ENCODE results near the gene COMMD4.
"Not testable (repeated sequence)": the region's sequence is repeated elsewhere in the genome, so short reads cannot be mapped to it uniquely, and the experiment has no call there.

COMMD4 gene

DNA sequence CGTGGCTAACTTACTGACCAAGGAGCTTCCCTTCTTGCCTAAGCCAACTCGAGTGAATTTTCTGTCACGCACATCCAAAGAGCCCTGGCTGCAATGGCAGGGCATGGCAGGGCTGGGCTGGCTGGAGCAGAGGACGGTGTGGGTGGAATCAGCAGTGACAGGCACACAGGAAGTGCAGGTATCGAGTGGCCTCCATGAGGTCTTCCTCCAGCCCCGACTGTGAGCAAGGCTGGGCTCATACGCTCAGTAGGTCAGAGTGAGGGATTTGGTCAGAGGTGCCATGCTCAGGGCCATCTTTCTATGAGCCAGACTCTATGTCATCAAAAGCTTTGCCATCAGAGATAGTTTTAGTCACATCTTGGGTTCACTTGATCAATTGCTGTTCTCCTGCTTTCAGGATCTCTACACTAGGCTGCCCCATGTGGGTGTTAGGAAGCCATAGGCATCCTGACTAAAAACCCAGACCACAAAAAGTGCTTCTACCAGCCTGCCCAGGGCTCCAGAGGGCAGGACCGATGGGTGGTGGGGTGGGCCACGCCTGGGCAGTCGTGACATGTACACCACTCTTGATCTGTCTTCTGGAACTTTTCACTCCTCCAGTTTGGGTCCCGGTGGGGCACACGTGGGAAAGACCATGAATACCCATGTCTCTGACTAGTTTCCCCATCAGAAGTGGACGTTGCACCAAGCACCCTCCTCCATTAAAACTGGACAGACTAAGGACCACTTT, 22.6 kb upstream of the COMMD4 start:
- H3K27ac ChIP-seq (ENCODE audit: low read length): no peak overlapping the region
- no peak overlapping the region for H3K9ac ChIP-seq (ENCODE audit: low read length)
- H3K27me3 ChIP-seq (ENCODE audit: control insufficient read depth, insufficient read depth, low read length): peaks cover 6% of the 10 kb centered on the region
- no peaks in the 10 kb centered on the region for H3K36me3 ChIP-seq (ENCODE audit: control insufficient read depth, low read depth, low read length)
- H3K4me3 ChIP-seq (ENCODE audit: low read length): no peak overlapping the region
- H3K9me3 ChIP-seq (ENCODE audit: control insufficient read depth, low read depth, low read length): no peaks in the 10 kb centered on the region
- no peaks in the 10 kb centered on the region for H3K4me1 ChIP-seq (ENCODE audit: control insufficient read depth, low read depth, low read length)

DNA sequence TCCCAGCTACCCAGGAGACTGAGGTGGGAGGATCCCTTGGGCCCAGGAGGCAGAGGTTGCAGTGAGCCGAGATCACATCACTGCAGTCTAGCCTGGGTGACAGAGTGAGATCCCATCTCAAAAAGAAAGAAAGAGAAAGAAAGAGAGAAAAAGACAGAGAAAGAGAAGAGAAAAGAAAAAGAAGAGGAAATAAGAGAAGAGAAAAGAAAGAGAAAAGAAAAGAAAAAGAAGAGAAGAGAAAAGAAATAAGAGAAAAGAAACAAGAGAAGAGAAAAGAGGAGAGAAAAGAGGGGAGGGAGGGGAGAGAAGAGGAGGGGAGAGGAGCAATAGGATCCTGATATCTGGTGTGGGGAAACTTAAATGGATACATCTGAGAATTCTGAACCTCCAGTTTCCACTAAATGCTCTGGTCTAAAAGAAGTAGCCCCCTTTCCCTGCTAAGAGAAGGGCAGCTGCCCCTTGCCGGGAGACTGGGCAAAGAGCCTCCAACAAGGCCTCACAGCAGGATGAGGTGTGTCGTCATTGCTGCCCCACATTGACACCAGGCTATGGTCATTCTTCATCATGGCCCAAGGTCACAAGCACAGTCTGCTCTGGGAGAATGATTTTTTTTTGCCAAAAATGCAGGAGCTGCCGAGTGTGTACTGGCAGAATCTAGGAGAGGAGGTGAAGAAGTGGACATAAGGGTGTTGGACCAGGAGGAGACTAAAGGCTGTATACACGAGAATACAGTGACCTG, 21.1 kb upstream of the COMMD4 start:
- Histone ChIP-seq H3K4me1 (ENCODE audit: control insufficient read depth, low read depth, low read length) (no peaks in the 10 kb centered on the region), H3K27ac (ENCODE audit: low read length) (no peak overlapping the region), H3K9me3 (ENCODE audit: control insufficient read depth, low read depth, low read length) (no peaks in the 10 kb centered on the region), H3K9ac (ENCODE audit: low read length) (no peak overlapping the region), H3K36me3 (ENCODE audit: control insufficient read depth, low read depth, low read length) (no peaks in the 10 kb centered on the region), H3K4me3 (ENCODE audit: low read length) (no peak overlapping the region), H3K27me3 (ENCODE audit: control insufficient read depth, insufficient read depth, low read length) (no peaks in the 10 kb centered on the region)

DNA sequence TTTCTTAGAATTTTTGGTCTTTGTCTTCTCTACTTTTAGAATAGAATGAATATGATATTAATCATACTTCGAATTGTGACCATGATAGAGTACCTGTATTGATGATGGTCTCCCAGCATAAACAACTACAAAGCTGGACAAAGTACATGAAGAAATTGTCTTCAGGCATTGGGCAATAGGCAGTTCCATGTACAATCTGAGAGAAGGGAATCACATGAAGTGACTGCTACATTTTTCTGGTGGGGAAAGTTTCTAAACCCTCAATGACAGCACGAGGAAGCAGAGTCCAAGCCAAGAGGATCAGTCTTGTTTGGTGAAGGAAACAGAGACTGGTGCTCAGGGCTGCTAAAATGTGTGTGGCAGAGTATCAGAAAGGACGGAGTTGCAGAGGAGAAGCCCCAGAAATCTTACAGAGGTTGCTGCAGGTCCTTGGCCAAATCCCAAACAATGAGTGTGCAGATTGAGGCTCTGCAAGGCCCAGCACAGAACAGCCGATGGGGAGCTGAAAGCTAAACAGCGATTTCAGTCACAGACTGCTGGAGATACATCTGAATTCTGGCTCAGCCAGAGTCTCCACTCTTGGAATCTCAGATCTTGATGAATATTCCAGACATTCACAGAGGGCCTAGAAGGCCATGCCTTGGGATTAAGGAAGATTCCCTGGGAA, 16.5 kb upstream of the COMMD4 start:
- H3K4me1 ChIP-seq (ENCODE audit: control insufficient read depth, low read depth, low read length); H3K27ac ChIP-seq (ENCODE audit: low read length); H3K9me3 ChIP-seq (ENCODE audit: control insufficient read depth, low read depth, low read length); H3K4me3 ChIP-seq (ENCODE audit: low read length); H3K9ac ChIP-seq (ENCODE audit: low read length); H3K27me3 ChIP-seq (ENCODE audit: control insufficient read depth, insufficient read depth, low read length); H3K36me3 ChIP-seq (ENCODE audit: control insufficient read depth, low read depth, low read length): not testable (repeated sequence)

DNA sequence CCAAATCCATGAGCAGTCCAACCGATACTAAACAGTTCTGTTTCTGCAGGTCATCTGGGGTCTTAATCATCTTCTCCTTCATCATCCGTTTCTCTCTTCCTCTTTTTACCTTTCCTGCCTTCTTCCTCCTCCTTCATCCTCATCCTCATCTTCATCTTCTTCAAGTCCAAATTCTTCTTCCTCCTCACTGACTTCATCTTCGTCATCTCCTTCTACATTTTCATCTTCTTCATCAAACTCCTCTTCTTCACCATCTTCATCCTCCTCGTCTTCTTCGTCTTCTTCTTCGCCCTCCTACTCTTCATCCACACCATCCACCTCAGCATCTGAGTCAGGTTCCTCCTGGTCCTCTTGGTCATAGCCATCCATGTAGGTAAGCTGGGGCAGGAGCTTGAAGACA, 14.2 kb upstream of the COMMD4 start:
- Histone ChIP-seq H3K27me3 (ENCODE audit: control insufficient read depth, insufficient read depth, low read length) (no peaks in the 10 kb centered on the region), H3K4me3 (ENCODE audit: low read length) (no peak overlapping the region), H3K27ac (ENCODE audit: low read length) (no peak overlapping the region), H3K9me3 (ENCODE audit: control insufficient read depth, low read depth, low read length) (no peaks in the 10 kb centered on the region), H3K36me3 (ENCODE audit: control insufficient read depth, low read depth, low read length) (no peaks in the 10 kb centered on the region), H3K9ac (ENCODE audit: low read length) (no peak overlapping the region), H3K4me1 (ENCODE audit: control insufficient read depth, low read depth, low read length) (no peaks in the 10 kb centered on the region)

DNA sequence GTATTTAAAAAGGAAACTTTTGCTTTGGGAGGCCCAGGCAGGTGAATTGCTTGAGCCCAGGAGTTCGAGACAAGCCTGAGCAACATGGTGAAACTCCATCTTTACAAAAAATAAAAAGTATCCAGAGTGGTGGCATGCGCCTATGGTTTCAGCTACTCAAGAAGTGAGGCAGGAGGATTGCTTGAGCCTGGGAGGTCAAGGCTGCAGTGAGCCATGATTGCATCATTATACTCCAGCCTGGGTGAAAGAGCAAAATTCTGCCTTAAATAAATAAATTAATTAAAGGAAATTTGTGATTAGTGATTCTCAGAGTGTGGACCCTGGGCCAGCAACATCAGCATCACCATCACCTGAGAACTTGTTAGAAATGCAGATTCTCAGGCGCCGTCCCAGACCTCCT, 9.9 kb upstream of the COMMD4 start:
- H3K4me1 ChIP-seq (ENCODE audit: control insufficient read depth, low read depth, low read length): no peaks in the 10 kb centered on the region
- H3K36me3 ChIP-seq (ENCODE audit: control insufficient read depth, low read depth, low read length): no peaks in the 10 kb centered on the region
- no peaks in the 10 kb centered on the region for H3K27me3 ChIP-seq (ENCODE audit: control insufficient read depth, insufficient read depth, low read length)
- no peak overlapping the region for H3K4me3 ChIP-seq (ENCODE audit: low read length)
- H3K27ac ChIP-seq (ENCODE audit: low read length): no peak overlapping the region
- no peaks in the 10 kb centered on the region for H3K9me3 ChIP-seq (ENCODE audit: control insufficient read depth, low read depth, low read length)
- no peak overlapping the region for H3K9ac ChIP-seq (ENCODE audit: low read length)

DNA sequence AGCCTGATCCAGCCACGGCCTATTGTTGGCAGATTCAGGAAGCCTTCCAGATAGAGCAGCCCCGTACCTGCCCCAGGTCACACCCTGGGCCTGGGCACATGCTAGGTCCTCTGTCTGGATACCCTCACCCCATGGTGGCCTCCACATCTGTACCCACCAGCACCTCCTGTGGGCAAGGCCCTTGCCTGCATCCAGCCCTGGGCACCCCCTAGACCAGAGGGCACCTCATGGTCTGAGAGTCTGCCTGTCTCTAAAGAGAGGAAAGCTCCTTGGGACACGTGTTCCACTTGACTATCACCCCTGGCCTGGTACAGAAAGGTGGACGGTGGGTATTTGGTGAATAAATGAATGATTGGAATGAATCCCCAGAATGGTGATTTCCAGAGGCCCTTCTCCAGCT, 8.9 kb upstream of the COMMD4 start:
- H3K27ac ChIP-seq (ENCODE audit: low read length): no peak overlapping the region
- no peaks in the 10 kb centered on the region for H3K9me3 ChIP-seq (ENCODE audit: control insufficient read depth, low read depth, low read length)
- no peaks in the 10 kb centered on the region for H3K4me1 ChIP-seq (ENCODE audit: control insufficient read depth, low read depth, low read length)
- H3K4me3 ChIP-seq (ENCODE audit: low read length): no peak overlapping the region
- H3K9ac ChIP-seq (ENCODE audit: low read length): no peak overlapping the region
- H3K36me3 ChIP-seq (ENCODE audit: control insufficient read depth, low read depth, low read length): no peaks in the 10 kb centered on the region
- no peaks in the 10 kb centered on the region for H3K27me3 ChIP-seq (ENCODE audit: control insufficient read depth, insufficient read depth, low read length)

DNA sequence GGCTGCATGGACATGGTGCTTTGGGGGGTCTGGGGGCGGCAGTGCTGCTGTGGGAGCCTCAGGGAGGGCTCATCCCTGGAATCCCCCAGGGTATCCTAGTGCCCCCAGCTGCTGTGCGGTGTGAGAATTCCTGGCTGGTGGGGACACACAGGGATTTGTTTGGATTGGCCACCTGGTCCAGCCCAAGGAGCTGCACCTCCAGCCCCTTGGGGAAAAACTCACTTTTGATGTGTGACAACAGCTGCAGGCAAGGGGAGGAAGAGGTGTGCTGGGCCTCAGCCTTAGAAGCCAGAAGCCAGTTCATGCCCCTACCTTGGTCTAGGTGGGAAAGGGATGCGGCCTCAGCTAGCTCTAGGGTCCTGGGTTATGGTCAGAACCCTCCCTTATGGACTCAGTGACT, 8.4 kb upstream of the COMMD4 start:
- Histone ChIP-seq H3K9ac (ENCODE audit: low read length) (no peak overlapping the region), H3K36me3 (ENCODE audit: control insufficient read depth, low read depth, low read length) (no peaks in the 10 kb centered on the region), H3K27me3 (ENCODE audit: control insufficient read depth, insufficient read depth, low read length) (no peaks in the 10 kb centered on the region), H3K4me3 (ENCODE audit: low read length) (no peak overlapping the region), H3K9me3 (ENCODE audit: control insufficient read depth, low read depth, low read length) (no peaks in the 10 kb centered on the region), H3K4me1 (ENCODE audit: control insufficient read depth, low read depth, low read length) (no peaks in the 10 kb centered on the region), H3K27ac (ENCODE audit: low read length) (no peak overlapping the region)

DNA sequence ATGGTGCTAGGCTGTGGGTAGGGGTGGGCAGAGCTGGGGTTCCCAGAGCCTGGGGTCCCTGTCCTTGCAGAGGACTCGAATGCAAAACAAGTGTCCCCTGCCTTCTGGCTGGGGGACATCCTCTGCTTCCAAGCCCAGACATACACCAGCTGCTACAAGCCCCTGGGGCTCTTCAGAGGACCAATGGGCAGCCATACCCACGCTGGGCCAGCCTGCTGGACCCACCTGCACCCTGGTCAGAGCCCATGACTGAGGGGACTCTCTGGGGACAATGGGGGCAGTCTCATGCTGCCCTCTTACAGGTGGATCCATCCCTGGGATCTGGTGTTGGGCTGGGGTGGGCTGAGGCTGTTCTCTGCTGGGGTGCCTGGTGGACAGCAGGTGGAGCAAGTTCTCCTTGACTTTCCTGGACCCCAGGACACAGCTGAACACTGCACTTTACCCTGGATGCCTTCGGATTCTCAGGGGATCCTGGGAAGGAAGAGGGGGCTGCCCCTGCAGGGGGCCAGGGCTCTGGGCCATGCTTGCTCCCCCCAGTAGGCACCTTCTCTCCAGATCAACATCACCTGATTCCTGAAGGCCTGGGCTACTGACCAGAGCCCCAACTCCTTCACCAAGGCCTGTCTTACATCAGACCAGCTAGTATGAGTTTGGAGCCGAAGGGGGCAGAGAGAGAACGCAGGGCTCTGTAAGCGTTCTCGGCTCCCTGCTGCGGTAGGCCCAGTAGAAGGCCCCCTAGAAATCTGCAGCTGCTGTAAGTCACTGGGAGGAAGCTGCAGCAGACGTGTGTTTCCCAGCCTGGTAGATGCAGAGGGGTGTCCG, 7.2 kb upstream of the COMMD4 start:
- Histone ChIP-seq H3K9ac (ENCODE audit: low read length) (no peak overlapping the region), H3K9me3 (ENCODE audit: control insufficient read depth, low read depth, low read length) (no peaks in the 10 kb centered on the region), H3K27me3 (ENCODE audit: control insufficient read depth, insufficient read depth, low read length) (no peaks in the 10 kb centered on the region), H3K27ac (ENCODE audit: low read length) (no peak overlapping the region), H3K4me3 (ENCODE audit: low read length) (no peak overlapping the region), H3K36me3 (ENCODE audit: control insufficient read depth, low read depth, low read length) (no peaks in the 10 kb centered on the region), H3K4me1 (ENCODE audit: control insufficient read depth, low read depth, low read length) (no peaks in the 10 kb centered on the region)

DNA sequence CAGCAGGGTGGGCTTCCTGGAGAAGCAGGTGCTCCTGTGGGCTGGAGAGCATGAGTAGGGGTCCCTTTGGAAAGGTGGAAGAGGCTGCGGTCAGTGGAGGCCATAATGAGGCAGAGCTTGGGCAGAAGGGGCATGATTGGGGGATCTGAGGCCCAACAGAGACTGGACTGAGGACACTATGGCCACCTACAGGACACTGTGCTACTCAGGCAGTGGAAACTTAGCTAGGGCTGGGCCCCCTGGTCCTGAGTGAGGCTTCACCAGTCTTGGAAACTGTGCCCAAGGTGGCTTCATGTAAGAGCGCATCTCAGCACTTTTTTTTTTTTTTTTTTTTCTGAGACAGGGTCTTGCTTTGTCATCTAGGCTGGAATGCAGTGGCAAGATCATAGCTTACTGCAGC, 6.3 kb upstream of the COMMD4 start:
- Histone ChIP-seq H3K27ac (ENCODE audit: low read length) (no peak overlapping the region), H3K4me3 (ENCODE audit: low read length) (no peak overlapping the region), H3K27me3 (ENCODE audit: control insufficient read depth, insufficient read depth, low read length) (no peaks in the 10 kb centered on the region), H3K36me3 (ENCODE audit: control insufficient read depth, low read depth, low read length) (no peaks in the 10 kb centered on the region), H3K9ac (ENCODE audit: low read length) (no peak overlapping the region), H3K4me1 (ENCODE audit: control insufficient read depth, low read depth, low read length) (no peaks in the 10 kb centered on the region), H3K9me3 (ENCODE audit: control insufficient read depth, low read depth, low read length) (no peaks in the 10 kb centered on the region)

DNA sequence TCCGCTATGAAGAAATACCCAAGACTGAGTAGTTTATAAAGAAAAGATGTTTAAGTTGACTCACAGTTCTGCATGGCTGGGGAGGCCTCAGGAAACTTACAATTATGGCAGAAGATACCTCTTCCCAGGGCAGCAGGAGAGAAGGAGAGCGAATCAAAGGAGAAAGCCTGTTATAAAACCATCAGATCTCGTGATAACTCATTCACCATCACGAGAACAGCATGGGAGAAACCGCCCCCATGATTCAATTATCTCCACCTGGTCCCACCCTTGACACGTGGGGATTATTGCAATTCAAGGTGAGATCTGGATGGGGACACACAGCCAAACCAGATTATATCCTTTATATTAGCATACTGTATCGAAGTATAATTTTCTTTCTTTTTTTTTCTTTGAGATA, 3.8 kb upstream of the COMMD4 start:
- H3K27me3 ChIP-seq (ENCODE audit: control insufficient read depth, insufficient read depth, low read length); H3K36me3 ChIP-seq (ENCODE audit: control insufficient read depth, low read depth, low read length); H3K9me3 ChIP-seq (ENCODE audit: control insufficient read depth, low read depth, low read length); H3K27ac ChIP-seq (ENCODE audit: low read length); H3K9ac ChIP-seq (ENCODE audit: low read length); H3K4me3 ChIP-seq (ENCODE audit: low read length); H3K4me1 ChIP-seq (ENCODE audit: control insufficient read depth, low read depth, low read length): not testable (repeated sequence)

DNA sequence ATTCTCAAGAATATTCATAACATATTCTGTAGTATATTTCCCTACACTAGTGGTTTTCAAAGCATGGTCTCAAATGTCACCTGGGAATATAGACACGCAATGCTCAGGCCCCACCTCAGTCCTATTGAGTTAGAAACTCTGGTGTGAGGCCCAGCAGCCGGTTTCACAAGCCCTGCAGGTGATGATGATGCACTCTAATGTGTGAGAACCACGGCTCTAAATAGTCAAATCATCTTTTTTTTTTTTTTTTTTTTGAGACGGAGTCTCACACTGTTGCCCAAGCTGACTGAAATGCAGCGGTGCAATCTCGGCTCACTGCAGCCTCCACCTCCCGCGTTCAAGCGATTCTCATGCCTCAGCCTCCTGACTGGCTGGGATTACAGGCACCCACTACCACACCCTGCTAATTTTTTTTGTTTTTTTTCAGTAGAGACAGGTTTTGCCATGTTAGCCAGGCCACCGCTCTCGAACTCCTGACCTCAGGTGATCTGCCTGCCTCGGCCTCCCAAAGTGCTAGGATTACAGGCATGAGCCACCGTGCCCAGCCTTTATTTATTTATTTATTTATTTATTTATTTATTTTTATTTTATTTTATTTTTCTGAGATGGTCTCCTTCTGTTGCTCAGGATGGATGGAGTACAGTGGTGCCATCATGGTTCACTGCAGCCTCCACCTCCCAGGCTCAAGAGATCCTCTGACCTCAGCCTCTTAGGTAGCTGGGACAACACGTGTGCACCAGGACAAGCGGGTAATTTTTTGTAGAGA, 2.0 kb upstream of the COMMD4 start:
- H3K9ac ChIP-seq (ENCODE audit: low read length); H3K4me3 ChIP-seq (ENCODE audit: low read length); H3K27ac ChIP-seq (ENCODE audit: low read length): not testable (repeated sequence)

More for the DNA sequence above, 2.0 kb upstream of the COMMD4 start:
- not testable (repeated sequence) for H3K9me3 ChIP-seq (ENCODE audit: control insufficient read depth, low read depth, low read length); H3K36me3 ChIP-seq (ENCODE audit: control insufficient read depth, low read depth, low read length); H3K4me1 ChIP-seq (ENCODE audit: control insufficient read depth, low read depth, low read length); H3K27me3 ChIP-seq (ENCODE audit: control insufficient read depth, insufficient read depth, low read length)

Measured in iPS-18a (cell line).